NT2/D1 (cell line): ENCODE results near the gene HNRNPC.

Experiments used
- DNase-seq: peaks from one replicate; pipeline ENCODE4 v3.0.0-alpha.2; 2011; ENCODE audit warnings: low read depth, low spot score
- H3K27me3 ChIP-seq: 2 replicates; pipeline ENCODE4 v1.6.0; 2011; ENCODE audit warnings: mild to moderate bottlenecking; ENCODE audit not compliant: insufficient read length, insufficient read depth
- H3K36me3 ChIP-seq: 2 replicates; pipeline ENCODE4 v1.6.1; 2011; ENCODE audit warnings: mild to moderate bottlenecking, low read length, mixed read lengths; ENCODE audit not compliant: insufficient read depth, insufficient read length
- H3K4me1 ChIP-seq: 2 replicates; pipeline ENCODE4 v1.5.1; 2011; ENCODE audit not compliant: insufficient read depth, insufficient read length
- H3K4me3 ChIP-seq: 2 replicates; pipeline ENCODE4 v1.5.1; 2011; ENCODE audit warnings: low read depth; ENCODE audit not compliant: insufficient read length
- H3K9ac ChIP-seq: 2 replicates; pipeline ENCODE4 v1.6.0; 2011; ENCODE audit warnings: low read depth; ENCODE audit not compliant: insufficient read length
- H3K9me3 ChIP-seq: 2 replicates; pipeline ENCODE4 v1.5.1; 2011; ENCODE audit warnings: mild to moderate bottlenecking, low read length; ENCODE audit not compliant: insufficient read depth
- SUZ12 ChIP-seq: IDR thresholded peaks from 2 replicates; pipeline ENCODE4 v1.6.1; 2011; ENCODE audit not compliant: insufficient read length, insufficient read depth; ENCODE audit errors: extremely low read depth
- YY1 ChIP-seq: IDR thresholded peaks from 2 replicates; pipeline ENCODE4 v1.6.1; 2011; ENCODE audit not compliant: insufficient read length, insufficient read depth
- ZNF274 ChIP-seq: IDR thresholded peaks from 2 replicates; pipeline ENCODE4 v1.6.1; 2011; ENCODE audit warnings: mild to moderate bottlenecking, low read depth, low read length

HNRNPC gene

GRCh38 chr14:21201732-21202462 is 67.3 kb downstream of the HNRNPC start:
- DNase-seq = no peak
- H3K36me3 ChIP-seq = peaks cover 22% of the 10 kb centered on the region
- no peaks in the 10 kb centered on the region for H3K4me1 ChIP-seq
- 0 out of 2 replicates have a peak, but pooled peaks cover 6% of the 10 kb centered on the region for H3K9me3 ChIP-seq
- no peak overlapping the region for H3K4me3 ChIP-seq
- no peak for TF ChIP-seq ZNF274
- no peak for TF ChIP-seq YY1
- TF ChIP-seq SUZ12 = no peak
- H3K9ac ChIP-seq = no peak overlapping the region
- no peaks in the 10 kb centered on the region for H3K27me3 ChIP-seq

- no peaks in the 10 kb centered on the region for H3K4me1 ChIP-seq
- H3K36me3 ChIP-seq = peaks cover 12% of the 10 kb centered on the region
- H3K27me3 ChIP-seq = no peaks in the 10 kb centered on the region
- no peak overlapping the region for H3K4me3 ChIP-seq
- H3K9ac ChIP-seq = no peak overlapping the region
- DNase-seq = no peak
- TF ChIP-seq YY1 (no peak), SUZ12 (no peak), ZNF274 (no peak)
- H3K9me3 ChIP-seq = 0 out of 2 replicates have a peak, but pooled peaks cover 6% of the 10 kb centered on the region
Measured at GRCh38 chr14:21200752-21201461, 68.3 kb downstream of the HNRNPC start.

- Histone ChIP-seq H3K36me3 (peaks cover 9% of the 10 kb centered on the region), H3K27me3 (no peaks in the 10 kb centered on the region), H3K9me3 (0 out of 2 replicates have a peak, but pooled peaks cover 6% of the 10 kb centered on the region), H3K4me1 (no peaks in the 10 kb centered on the region), H3K4me3 (no peak overlapping the region), H3K9ac (no peak overlapping the region)
- no peak for DNase-seq
- TF ChIP-seq YY1 (no peak), ZNF274 (no peak), SUZ12 (no peak)
Measured at GRCh38 chr14:21199611-21200560, 69.4 kb downstream of the HNRNPC start.

GRCh38 chr14:21197418-21198205 is 71.6 kb downstream of the HNRNPC start:
- Histone ChIP-seq H3K27me3 (no peaks in the 10 kb centered on the region), H3K4me3 (no peak overlapping the region), H3K4me1 (no peaks in the 10 kb centered on the region), H3K9ac (no peak overlapping the region), H3K36me3 (no peaks in the 10 kb centered on the region), H3K9me3 (0 out of 2 replicates have a peak, but pooled peaks cover 6% of the 10 kb centered on the region)
- DNase-seq = no peak
- TF ChIP-seq ZNF274 = no peak
- no peak for TF ChIP-seq YY1
- TF ChIP-seq SUZ12 = no peak

GRCh38 chr14:21194597-21194996 is 74.6 kb downstream of the HNRNPC start:
- Histone ChIP-seq H3K4me3 (no peak overlapping the region), H3K27me3 (no peaks in the 10 kb centered on the region), H3K36me3 (no peaks in the 10 kb centered on the region), H3K4me1 (peaks cover 9% of the 10 kb centered on the region), H3K9ac (no peak overlapping the region), H3K9me3 (0 out of 2 replicates have a peak, but pooled peaks cover 6% of the 10 kb centered on the region)
- TF ChIP-seq ZNF274 (no peak), YY1 (no peak), SUZ12 (no peak)
- no peak for DNase-seq

GRCh38 chr14:21192875-21193535 is 76.2 kb downstream of the HNRNPC start:
- DNase-seq = no peak
- Histone ChIP-seq H3K9ac (no peak overlapping the region), H3K27me3 (no peaks in the 10 kb centered on the region), H3K36me3 (no peaks in the 10 kb centered on the region), H3K4me3 (no peak overlapping the region), H3K9me3 (peaks cover 8% of the 10 kb centered on the region; the same call in 1 of the 2 replicates), H3K4me1 (peaks cover 9% of the 10 kb centered on the region)
- TF ChIP-seq YY1 (no peak), SUZ12 (no peak), ZNF274 (no peak)
